ENCODE results near the gene TMC4.
"Not testable (repeated sequence)": the region's sequence is repeated elsewhere in the genome, so short reads cannot be mapped to it uniquely, and the experiment has no call there.

The TMC4 gene, protein sequence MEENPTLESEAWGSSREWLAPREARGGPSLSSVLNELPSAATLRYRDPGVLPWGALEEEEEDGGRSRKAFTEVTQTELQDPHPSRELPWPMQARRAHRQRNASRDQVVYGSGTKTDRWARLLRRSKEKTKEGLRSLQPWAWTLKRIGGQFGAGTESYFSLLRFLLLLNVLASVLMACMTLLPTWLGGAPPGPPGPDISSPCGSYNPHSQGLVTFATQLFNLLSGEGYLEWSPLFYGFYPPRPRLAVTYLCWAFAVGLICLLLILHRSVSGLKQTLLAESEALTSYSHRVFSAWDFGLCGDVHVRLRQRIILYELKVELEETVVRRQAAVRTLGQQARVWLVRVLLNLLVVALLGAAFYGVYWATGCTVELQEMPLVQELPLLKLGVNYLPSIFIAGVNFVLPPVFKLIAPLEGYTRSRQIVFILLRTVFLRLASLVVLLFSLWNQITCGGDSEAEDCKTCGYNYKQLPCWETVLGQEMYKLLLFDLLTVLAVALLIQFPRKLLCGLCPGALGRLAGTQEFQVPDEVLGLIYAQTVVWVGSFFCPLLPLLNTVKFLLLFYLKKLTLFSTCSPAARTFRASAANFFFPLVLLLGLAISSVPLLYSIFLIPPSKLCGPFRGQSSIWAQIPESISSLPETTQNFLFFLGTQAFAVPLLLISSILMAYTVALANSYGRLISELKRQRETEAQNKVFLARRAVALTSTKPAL

DNA sequence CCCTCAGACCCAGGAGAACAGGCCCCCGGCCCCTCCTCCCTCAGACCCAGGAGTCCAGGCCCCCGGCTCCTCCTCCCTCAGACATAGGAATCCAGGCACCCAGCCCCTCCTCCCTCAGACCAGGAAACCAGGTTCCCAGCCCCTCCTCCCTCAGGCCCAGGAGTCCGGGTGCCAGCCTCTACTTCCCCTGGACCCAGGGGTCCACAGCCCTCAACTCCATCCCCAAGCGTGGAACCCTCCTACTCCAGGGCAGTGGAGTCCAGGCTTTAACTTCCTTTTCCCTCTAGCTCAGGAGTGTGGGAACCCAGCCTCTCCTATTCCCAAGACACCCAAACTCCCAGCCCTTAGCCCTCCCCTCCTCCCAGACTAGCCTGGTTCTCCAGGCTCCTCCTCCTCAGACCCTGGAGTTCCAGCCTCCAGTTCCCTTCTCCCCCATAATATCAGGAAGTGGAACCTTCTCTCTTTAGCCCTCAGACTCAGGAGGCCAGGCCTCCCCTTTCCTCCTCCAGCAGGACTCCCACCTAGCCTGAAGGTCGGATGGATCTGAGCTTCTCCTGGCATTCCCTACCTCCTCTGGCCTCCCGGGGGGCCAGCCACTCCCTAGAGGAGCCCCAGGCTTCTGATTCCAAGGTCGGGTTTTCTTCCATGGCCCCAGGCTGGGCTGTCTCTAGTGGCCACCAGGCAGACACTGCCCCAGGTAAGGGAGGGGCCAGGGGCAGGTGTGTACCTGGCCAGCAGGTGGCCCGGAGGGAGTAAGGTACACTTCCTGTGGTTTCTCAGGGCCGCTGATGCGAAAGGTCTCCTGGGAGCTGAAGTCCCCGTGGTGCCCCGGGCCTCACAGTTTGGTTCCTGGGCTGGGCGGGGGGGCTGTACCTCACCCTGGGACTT lies at the start of gene TMC4:
TSS of gene TMC4 (minus strand) at position 690 of the 888 bp plus-strand sequence. CDS start at position 647, 43 bp downstream.
- no peak for DNase-seq

DNA sequence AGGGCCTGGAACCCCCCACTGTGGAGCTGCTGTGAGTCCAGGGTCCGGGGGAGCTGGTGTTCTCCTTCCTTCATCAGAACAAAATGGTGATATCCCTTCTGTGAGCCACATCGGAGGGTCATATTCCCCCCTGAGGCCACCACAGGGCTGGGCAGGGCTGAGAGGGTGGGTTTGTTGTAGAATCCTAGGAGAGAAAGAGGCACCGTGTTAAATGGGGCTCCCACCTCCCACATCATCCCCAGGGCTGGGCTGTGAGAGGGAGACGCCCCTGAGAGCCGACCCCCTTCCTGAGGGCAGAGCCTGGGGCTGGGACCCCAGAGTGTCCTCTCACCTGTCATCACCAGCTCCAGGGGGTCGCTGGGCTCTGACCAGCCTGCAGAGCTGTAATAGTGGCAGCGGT lies 49.0 kb upstream of the TMC4 start:
- not testable (repeated sequence) for DNase-seq

- not testable (repeated sequence) for DNase-seq
These were observed 46.7 kb upstream of the TMC4 start for GRCh38 chr19:54219702-54220101.

DNA sequence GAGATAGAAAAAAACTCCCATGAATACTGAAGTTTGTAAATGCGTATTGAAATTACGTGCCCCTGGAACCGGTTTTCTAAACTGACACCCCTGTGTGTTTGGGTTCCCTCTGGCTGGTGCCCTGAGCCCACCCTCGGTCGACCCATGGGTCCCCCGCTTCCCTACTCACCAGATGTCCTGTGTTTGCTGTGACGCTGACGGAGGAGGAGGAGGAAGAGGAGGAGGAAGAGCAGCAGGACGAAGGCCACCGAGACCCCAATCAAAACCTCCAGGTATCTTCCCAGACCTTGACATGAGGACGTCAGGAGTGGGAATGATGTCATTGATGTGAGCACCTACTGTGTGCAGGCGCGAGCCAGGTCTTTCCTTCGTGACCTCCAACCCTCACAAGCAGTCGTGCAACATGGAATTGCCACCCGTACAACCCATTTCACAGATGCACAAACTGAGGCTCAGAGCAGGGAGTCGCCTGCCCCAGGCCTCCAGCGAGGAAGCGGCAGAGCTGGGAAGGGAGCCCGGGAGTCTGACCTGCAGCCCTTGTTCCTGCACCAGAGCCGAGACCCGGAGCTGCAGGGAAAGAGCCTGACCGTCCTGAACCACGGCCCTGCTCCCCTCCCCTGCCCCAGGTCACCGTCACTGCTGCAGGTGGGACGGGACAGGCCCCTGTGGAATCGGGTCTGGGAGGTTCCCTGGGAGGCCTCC lies 46.2 kb upstream of the TMC4 start:
- no peak for DNase-seq

DNA sequence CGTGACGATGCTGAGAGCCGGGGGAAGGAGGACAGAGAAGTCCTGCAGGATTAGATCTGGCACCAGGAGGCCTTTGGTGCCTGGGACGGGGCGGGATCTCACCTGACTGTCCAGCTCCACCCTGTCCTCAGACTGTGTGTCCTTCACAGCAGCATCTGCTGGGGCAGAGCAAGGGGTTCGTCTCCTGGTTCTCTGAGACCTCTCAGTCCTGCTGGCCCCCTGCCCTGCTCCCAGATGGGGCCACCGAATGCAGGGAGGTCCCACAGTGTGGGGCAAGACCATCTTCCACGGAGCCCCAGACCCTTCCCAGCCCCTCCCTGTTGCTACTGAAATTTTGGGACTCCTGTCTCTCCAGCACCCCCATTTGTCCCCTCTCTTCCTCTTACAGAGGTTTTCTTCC lies 45.3 kb upstream of the TMC4 start:
- no peak for DNase-seq

- DNase-seq = not testable (repeated sequence)
These were observed 44.7 kb upstream of the TMC4 start for GRCh38 chr19:54217517-54218247.

DNA sequence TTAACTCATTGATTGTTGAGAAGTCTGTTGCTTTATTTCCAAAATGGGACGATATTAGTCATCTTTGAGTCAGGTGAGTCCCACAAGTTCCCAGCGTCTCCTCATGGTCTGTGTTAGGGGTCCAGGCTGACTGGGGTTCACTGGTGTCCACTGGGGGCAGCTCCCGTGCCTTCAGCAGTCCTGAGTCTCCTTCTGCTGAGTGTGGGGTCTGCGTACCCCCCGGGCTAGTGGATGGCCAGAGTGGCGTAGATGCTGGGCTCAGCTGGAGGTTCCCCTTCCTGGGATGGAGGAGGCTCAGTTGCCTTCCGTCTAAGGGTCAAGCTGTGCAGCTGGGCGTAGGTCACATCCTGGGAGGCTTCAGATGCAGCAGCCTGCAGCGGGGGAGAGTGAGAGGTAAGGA lies 43.9 kb upstream of the TMC4 start:
- DNase-seq = no peak

GRCh38 chr19:54214734-54215133 lies 41.8 kb upstream of the TMC4 start:
- DNase-seq = not testable (repeated sequence)

- not testable (repeated sequence) for DNase-seq
These were observed 41.3 kb upstream of the TMC4 start for GRCh38 chr19:54214217-54214616.

GRCh38 chr19:54211235-54211634 lies 38.3 kb upstream of the TMC4 start:
- DNase-seq = no peak

DNA sequence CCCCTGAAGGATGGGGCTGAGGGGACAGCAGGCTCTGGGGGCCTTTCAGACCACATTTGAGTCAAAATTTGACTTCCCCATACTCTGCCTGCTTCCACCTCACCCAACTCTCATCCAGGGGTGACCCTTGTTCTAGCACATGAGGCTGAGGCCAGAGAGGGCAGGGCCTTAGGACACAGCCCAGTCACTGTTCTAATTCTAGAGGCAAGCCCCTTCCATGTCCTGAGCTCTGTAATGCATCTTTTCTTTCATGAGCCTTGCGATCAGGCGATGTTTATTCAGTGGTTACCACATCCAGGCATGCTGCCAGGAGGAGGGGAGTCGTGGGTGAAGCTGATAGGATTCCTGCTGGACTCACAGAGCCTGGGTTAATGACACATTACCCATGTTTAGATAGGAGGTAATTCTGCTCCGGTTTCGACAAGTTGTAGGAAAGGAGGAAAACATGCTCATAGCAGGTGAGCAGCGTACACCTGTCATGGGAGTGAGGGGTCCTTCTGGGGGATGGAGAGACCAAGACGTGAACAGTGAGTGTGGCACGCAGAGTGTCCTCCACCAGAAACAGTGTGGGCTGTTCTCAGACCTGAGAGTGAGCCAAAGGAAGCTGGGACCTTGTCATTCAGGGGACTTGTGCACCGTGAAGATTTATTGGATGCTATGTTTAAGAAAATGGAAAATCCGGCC lies 37.0 kb upstream of the TMC4 start:
- DNase-seq = peak in 1 of 2 donors; percentile 61

GRCh38 chr19:54209058-54209810 lies 36.3 kb upstream of the TMC4 start:
- DNase-seq = no peak

GRCh38 chr19:54208784-54209057 lies 35.8 kb upstream of the TMC4 start:
- no peak for DNase-seq

- DNase-seq = peak; percentile 64 to 87
These were observed 35.2 kb upstream of the TMC4 start for GRCh38 chr19:54207983-54208783.

DNA sequence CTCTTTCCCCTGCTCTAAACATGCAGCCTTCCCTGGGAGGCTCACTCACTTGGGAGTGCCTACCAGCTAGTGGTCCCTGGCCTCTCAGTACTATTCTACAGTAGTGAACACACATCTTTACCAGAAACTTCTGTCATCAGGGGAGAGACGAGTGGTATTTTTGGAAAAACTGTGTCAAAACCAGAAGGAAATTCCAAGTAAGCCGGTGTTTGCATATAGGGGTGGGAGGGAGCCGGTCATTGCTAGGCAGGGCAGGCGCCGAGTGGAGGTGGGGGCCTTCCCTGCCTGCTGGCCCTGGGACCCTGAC lies 34.7 kb upstream of the TMC4 start:
- no peak for DNase-seq

- not testable (repeated sequence) for DNase-seq
These were observed 34.2 kb upstream of the TMC4 start for GRCh38 chr19:54207193-54207592.

GRCh38 chr19:54206831-54207177 lies 33.8 kb upstream of the TMC4 start:
- DNase-seq = no peak

GRCh38 chr19:54206030-54206830 lies 33.3 kb upstream of the TMC4 start:
- no peak for DNase-seq

DNA sequence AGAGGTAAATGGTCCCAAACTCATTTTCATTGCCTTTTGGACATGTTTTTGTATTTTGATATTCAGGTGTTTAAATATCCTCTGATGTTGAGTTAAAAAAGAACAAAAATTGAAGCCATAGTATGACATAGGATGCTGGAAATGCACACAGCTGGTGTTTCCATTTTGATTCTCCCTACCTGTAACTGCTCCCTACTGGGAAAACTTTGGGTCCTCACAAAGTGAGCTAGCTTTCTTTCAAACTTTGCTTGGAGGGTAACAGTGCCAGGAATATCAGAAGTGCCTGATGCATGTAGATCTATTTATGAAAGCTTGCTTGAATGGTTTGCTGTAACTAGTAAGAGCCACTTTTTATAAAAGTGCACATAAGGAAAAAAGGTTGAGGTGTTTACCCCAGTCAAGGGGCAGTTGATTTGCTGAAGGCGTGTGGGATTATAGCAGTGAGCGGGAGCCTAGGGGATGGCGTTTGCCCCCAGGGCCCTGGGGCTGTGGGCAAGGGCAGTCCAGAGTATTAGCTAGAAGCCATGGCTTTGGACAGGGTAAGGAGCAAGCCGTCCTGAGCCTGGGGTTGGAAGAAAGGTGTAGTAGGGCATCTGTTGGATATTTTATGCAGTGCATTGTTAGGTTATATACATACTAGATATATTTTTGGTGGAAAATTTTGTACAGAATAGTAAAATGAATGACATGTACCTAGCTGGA lies 32.0 kb upstream of the TMC4 start:
- DNase-seq = no peak

All from CD4-positive, alpha-beta T cell treated with Interferon alpha-2 for 1 hour (primary cell).